Stomach (tissue), 9 donors: ENCODE measurements around the gene NSFL1C. TPM values are rescaled to one million over a fixed set of nuclear protein-coding genes. Genes with fewer than 3 reads are reported as not detected.

ENCODE experiments used
- DNase-seq, 2 donors: peaks; one replicate each; pipeline versions ENCODE4 v3.0.0 to v3.0.0-alpha.2; 2013 to 2019
- H3K27ac ChIP-seq, 5 donors: fragments of 200-600 bp in 4 of 5; sonication (generic) in 4 of 5; one replicate each; pipeline ENCODE4 v1.5.1; 2013 to 2019; ENCODE audit warnings: mild to moderate bottlenecking in 1 of 5, moderate library complexity in 1 of 5
- H3K27me3 ChIP-seq, 3 donors: fragments of 200-600 bp; sonication (generic); one replicate each; pipeline ENCODE4 v1.5.1; 2017 to 2019; ENCODE audit warnings: mixed run types in 1 of 3
- H3K36me3 ChIP-seq, 4 donors: fragments of 200-600 bp; sonication (generic); 1 replicate in 3 of 4; 2 replicates in 1 of 4; pipeline ENCODE4 v1.5.1; 2016 to 2019
- H3K4me1 ChIP-seq, 4 donors: fragments of 200-600 bp; sonication (generic); one replicate each; pipeline ENCODE4 v1.5.1; 2016 to 2019
- H3K4me3 ChIP-seq, 4 donors: fragments of 200-600 bp; sonication (generic) in 3 of 4; one replicate each; pipeline ENCODE4 v1.5.1; 2016 to 2019; ENCODE audit warnings: mild to moderate bottlenecking in 1 of 4
- H3K9me3 ChIP-seq, 4 donors: fragments of 200-600 bp; sonication (generic); one replicate each; pipeline ENCODE4 v1.5.1; 2016 to 2019
- CTCF ChIP-seq, 7 experiments: fragments of 450-650 bp in 4 of 7; fragments of 200-600 bp in 3 of 7; sonication (generic) in 3 of 7; IDR thresholded peaks; one replicate each; pipeline ENCODE4 v1.5.1; 2016 to 2019; ENCODE audit warnings: antibody characterized with exemption in 7 of 7, control low read depth in 2 of 7, mild to moderate bottlenecking in 1 of 7
- EP300 ChIP-seq: sonication (generic); formaldehyde crosslinking; IDR thresholded peaks from one replicate; pipeline ENCODE4 v1.6.1; 2017; ENCODE audit warnings: antibody characterized with exemption
- POLR2A ChIP-seq, 4 donors: fragments of 450-650 bp; IDR thresholded peaks; one replicate each; pipeline ENCODE4 v1.6.1; 2016; ENCODE audit warnings: antibody characterized with exemption in 4 of 4, control low read depth in 2 of 4, mild to moderate bottlenecking in 1 of 4, moderate library complexity in 1 of 4
- POLR2AphosphoS5 ChIP-seq, 3 donors: sonication (generic); formaldehyde crosslinking; IDR thresholded peaks; one replicate each; pipeline ENCODE4 v1.6.1; 2016; ENCODE audit warnings: antibody characterized with exemption in 3 of 3
- WGBS, 5 donors: extraction: QIAGEN DNeasy Blood & Tissue Kit in 3 of 5; methylation state at CpG; one replicate each; pipeline versions ENCODE4 v1.1.5 to v1.1.7; 2013 to 2018; 5-methylcytosine and 5-hydroxymethylcytosine counted together
- intact Hi-C: fragments of 100-400 bp; cut with DNase I; formaldehyde crosslinking; loops from one replicate; pipeline ENCODE4 v1.15.1; 2023; ENCODE audit warnings: low total_unique reads
- polyA plus RNA-seq, 3 donors: library from polyadenylated mRNA; stranded (reverse); fragments of 200-250 nt; gene quantifications; one replicate each; pipeline ENCODE4 v1.2.3, GENCODE V29; 2013
- total RNA-seq, 5 donors: library from RNA; depleted of rRNA; stranded (reverse); fragments of >200 nt; gene quantifications; one replicate each; pipeline versions ENCODE4 v1.1.0 to v1.2.3, GENCODE V29; 2014 to 2016
- donor health status: healthy with polysubstance abuse.
- donor health status: Bipolar disorder and iron deficiency.
- donor health status: healthy.

Gene NSFL1C
- total and polyA plus RNA-seq, 8 donors, result 13.4 to 83.4 (median 42.1) TPM

GRCh38 chr20:1423206-1423605 is 43.4 kb downstream of the NSFL1C start:
- WGBS, 5 donors, result 85 to 91% (median 88%) methylated on average over 6 of the region's 6 CpGs
- Histone ChIP-seq H3K36me3 (no peaks in the 10 kb centered on the region), H3K27ac (no peak overlapping the region), H3K27me3 (peaks cover 0 to 13% (median 0%) of the 10 kb centered on the region in 3 donors), H3K9me3 (peaks cover 0 to 9% (median 8%) of the 10 kb centered on the region in 4 donors), H3K4me3 (no peak overlapping the region), H3K4me1 (no peaks in the 10 kb centered on the region)
- intact Hi-C loops, result no loop called here
- TF ChIP-seq POLR2AphosphoS5 (IDR thresholded peaks at IDR 0.05), result no peak
- TF ChIP-seq POLR2A (IDR thresholded peaks at IDR 0.05), result no peak
- no peak for TF ChIP-seq EP300
- no peak for TF ChIP-seq CTCF (IDR thresholded peaks at IDR 0.05)
- no peak for DNase-seq

- DNase-seq, result no peak
- H3K27ac ChIP-seq, result no peak overlapping the region
- TF ChIP-seq CTCF (IDR thresholded peaks at IDR 0.05), result no peak
- no peak for TF ChIP-seq POLR2AphosphoS5 (IDR thresholded peaks at IDR 0.05)
- WGBS, 5 donors, result 36 to 56% (median 46%) methylated on average over 3 of the region's 3 CpGs
- peaks cover 0 to 17% (median 0%) of the 10 kb centered on the region in 3 donors for H3K27me3 ChIP-seq
- peaks cover 0 to 9% (median 8%) of the 10 kb centered on the region in 4 donors for H3K9me3 ChIP-seq
- no peaks in the 10 kb centered on the region for H3K4me1 ChIP-seq
- H3K36me3 ChIP-seq, result no peaks in the 10 kb centered on the region
- intact Hi-C loops, result no loop called here
- H3K4me3 ChIP-seq, result no peak overlapping the region
Measured at GRCh38 chr20:1422753-1423152, 43.9 kb downstream of the NSFL1C start.

GRCh38 chr20:1420066-1420465 is 46.6 kb downstream of the NSFL1C start:
- Histone ChIP-seq H3K27ac (no peak overlapping the region), H3K4me1 (no peaks in the 10 kb centered on the region), H3K36me3 (no peaks in the 10 kb centered on the region), H3K27me3 (peaks cover 0 to 22% (median 0%) of the 10 kb centered on the region in 3 donors), H3K9me3 (peaks cover 0 to 9% (median 8%) of the 10 kb centered on the region in 4 donors), H3K4me3 (no peak overlapping the region)
- intact Hi-C loops, result no loop called here
- no peak for DNase-seq
- whole genome bisulfite sequencing, 5 donors, result 76 to 97% (median 94%) methylated on average over 4 of the region's 4 CpGs
- TF ChIP-seq CTCF (IDR thresholded peaks at IDR 0.05) (no peak), POLR2AphosphoS5 (IDR thresholded peaks at IDR 0.05) (no peak), EP300 (no peak), POLR2A (IDR thresholded peaks at IDR 0.05) (no peak)

GRCh38 chr20:1418350-1418749 is 48.3 kb downstream of the NSFL1C start:
- DNase-seq, result no peak
- H3K4me1 ChIP-seq, result no peaks in the 10 kb centered on the region
- no peak overlapping the region for H3K4me3 ChIP-seq
- intact Hi-C loops, result no loop called here
- peaks cover 0 to 22% (median 0%) of the 10 kb centered on the region in 3 donors for H3K27me3 ChIP-seq
- H3K36me3 ChIP-seq, result no peaks in the 10 kb centered on the region
- WGBS, 5 donors, result 51 to 68% (median 58%) methylated on average over 2 to 3 of the region's 3 CpGs
- TF ChIP-seq POLR2A (IDR thresholded peaks at IDR 0.05), result no peak
- TF ChIP-seq POLR2AphosphoS5 (IDR thresholded peaks at IDR 0.05), result no peak
- TF ChIP-seq EP300, result no peak
- no peak for TF ChIP-seq CTCF (IDR thresholded peaks at IDR 0.05)
- peaks cover 0 to 9% (median 8%) of the 10 kb centered on the region in 4 donors for H3K9me3 ChIP-seq
- H3K27ac ChIP-seq, result no peak overlapping the region
